ENCODE measurements around the gene DNAJC1.
A peak's percentile ranks its signal among the peaks of the same experiment; 100 is the strongest.

Gene DNAJC1

DNA sequence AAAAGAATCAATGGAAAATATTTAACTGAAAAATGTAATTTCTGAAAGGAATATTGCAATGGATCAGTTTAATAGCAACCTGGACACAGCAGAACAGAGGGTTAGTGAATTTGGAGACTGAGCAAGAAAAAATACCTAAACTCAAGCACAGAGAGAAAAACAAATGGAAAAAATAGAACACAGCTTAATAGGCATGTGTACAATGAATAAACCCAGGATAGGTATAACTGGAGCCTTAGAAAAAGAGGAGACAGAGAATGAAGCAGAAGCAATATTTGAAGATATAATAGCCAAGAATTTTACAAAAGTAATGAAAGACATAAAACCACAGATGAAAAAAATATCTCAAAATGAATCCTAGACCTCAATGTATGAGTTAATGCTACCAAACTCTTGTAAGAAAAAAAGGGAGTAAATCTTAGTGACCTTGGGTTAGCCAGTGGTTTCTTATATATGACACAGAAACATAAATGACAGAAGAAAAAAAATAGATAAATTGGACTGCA lies 2.9 kb upstream of the DNAJC1 start:
- DNase-seq (ENCODE audit: low spot score) = no peak

DNA sequence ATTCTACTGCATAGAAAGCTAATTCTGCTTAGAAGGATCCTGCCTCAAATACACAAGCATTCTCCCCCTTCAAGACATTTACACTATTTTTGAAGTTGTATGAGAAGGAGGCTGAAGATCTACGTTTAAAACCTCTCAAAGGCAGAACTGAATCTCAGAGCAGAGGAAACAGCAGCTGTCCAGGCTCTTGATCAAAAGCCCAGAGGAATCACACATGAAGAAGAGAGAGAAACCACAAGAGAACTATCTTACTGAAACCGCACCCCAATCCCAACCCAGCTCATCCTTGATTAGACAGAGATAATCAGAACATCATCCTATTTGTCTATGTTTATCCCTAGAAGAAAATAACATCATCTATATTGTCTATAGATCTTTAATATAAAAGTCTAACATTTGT lies 2.2 kb upstream of the DNAJC1 start:
- DNase-seq (ENCODE audit: low spot score) = no peak

DNA sequence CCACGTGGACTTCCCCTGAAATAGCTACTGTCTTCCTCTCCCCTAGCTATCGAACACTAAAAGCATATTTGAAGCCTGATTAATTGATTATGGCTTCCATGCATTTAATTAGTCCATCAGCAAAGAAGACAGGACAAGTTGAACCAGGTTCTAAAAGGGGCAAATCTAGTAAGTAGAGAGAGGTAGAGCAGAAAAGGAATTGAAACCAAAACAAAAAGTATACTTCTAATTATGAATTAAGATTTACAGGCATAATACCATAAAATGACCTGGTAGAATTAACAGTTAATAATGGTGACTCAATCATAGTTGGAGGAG lies 393 bp upstream of the DNAJC1 start:
- DNase-seq (ENCODE audit: low spot score) = no peak

DNA sequence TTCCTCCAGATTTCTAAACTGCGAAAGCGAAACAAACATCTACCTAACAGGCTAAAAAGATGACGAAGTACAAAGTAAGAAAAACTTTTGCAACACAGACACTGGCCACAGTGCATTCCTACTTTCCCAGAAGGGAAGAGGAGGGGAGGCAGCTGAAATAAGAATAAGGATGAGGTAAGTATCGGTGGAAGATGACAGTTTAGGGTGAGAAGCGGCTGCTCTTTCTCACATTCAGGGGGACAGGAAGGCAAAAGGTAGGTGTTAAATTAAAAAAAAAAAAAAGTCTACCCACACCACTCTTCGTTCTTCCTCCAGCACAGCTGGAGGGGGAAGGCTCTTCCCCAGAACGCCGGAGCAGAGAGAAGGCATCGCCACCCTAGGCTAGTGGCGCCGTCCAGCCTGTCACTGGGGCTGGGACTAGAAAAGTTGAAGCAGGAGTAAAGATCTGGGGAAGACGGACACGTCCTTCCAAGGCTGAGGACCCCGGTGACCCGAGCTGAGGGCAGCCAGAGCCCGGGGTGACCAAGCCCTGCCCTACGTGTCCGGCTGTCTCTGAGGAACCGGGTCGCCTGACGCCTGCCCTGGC lies 846 bp downstream of the DNAJC1 start:
- peak; percentile 27 for DNase-seq (ENCODE audit: low spot score)

DNA sequence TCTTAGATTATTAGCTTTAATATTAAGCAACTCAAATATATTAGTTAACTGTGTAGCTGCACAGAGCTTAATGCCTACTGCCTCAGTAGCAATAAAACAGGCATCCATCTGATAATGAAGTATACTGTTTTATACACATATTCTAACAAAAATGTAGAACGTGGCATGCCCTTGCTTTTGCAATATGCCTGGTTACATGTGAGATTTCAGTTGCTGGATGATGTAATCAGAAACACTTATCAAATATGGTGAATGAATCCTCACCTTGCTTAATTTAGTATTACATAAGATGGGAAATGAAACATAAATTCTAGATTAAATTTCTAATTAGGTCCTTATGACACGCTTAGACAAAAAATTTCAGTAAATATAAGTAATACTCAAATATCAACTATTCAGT lies 8.0 kb downstream of the DNAJC1 start:
- DNase-seq (ENCODE audit: low spot score) = no peak

DNA sequence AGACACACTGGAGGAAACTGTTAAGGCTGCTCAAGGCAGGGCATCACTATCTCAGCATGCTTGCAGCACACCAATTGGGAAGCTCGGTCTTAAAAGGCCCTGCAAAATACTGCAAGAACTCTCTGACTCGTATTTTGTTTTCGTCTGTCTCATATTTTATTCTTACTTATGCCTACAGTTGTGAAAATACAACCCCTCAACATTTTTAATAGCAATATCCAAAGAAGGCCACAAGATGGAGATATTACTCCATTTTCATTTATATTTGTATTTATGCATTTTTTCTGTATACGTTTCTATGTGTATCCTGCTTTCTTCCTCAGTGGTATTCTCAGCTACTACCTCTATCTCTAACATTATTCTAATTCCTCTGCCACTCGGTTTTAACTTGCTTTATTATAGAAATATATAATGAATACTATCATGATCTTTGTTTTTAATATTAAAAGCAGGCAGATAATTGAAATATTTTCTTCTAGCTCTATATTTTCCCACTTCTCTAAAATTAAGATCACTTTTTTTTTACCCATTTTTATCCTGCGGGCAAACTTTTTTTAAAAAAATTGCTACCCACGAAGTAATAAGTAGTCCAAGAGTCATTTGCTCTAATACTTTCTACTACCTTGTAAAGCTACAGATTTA lies 10.0 kb downstream of the DNAJC1 start:
- peak; percentile 6 for DNase-seq (ENCODE audit: low spot score)

DNA sequence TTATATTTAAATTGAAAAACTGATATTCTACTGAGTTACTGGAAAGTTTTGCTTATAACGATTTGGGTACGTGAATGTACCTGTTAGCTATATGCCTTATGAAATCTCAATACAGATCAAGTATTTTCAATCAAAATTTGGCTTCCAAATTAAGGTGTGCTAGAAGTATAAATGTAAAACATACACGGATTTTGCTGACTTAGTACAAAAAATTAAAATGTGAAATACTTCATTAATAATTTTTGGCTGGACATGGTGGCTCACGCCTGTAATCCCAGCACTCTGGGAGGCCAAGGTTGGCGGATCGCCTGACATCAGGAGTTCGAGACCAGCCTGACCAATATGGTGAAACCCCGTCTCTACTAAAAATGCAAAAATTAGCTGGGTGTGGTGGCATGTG lies 11.7 kb downstream of the DNAJC1 start:
- no peak for DNase-seq (ENCODE audit: low spot score)

DNA sequence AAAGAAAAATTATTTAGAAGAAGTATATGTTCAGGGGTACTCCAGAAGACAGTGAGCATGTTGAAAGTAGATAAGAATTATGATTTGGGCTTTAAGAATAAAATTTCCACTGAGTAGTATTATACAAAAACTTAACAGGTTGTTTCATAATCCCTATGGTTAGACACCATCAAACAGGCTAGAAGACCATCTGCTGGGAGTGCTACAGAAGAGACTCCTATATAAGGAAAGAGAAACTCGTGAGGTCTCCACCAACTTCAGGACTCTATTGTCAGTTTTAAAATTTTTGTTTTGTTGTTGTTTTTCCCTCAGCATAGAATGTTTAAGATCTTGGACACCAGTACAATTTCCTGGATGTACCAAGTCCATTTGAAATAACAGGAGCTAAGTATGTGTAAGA lies 13.1 kb downstream of the DNAJC1 start:
- DNase-seq (ENCODE audit: low spot score) = no peak

DNA sequence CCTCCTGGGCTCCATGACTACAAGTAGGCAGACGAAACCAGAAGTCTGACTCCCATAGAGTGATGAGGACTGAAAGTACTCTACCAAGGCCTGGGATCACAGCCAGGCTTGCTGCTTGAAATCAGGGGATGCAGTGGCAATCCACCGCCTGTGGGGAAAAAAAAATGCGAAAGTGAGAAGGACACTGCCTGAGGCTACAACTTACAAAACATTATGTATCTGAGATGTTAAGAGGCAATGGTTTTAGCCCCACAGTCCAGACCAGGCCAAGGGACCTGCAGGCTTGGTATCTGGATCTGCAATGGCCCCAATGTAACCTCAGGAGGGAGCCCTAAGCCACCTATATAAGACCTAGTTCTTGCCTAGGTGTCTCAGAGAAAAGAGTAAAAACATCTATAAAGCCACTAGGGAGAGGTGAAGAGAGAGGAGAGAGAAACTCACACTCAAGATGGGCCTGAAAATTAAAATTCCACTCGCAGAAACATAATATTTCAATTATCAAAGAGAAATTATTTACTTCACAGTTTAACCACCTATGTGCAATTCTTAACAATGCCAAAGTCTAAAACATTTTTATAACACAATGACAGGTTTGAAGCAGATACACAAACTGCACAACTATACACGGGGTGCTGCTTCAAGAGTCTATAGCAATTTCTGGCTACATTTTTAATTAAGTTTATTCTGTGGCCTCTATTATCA lies 13.9 kb downstream of the DNAJC1 start:
- DNase-seq (ENCODE audit: low spot score) = peak; percentile 26

DNA sequence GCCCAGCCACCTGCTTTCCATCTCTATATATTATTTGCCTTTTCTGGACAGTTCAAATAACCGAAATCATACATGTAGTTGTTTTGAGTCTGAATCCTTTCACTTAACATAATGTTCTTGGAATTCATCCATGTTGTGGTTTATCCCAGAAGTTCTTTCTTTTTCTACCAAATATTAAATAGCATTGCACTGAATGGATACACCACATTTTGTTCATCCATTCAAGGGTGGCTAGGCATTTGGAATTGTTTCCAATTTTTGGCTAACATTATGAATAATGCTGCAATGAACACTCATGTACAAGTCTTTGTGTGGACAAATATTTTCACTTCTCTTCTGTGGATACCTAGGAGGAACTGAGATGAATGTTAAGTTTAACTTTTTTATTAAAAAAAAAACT lies 18.0 kb downstream of the DNAJC1 start:
- no peak for DNase-seq (ENCODE audit: low spot score)

DNA sequence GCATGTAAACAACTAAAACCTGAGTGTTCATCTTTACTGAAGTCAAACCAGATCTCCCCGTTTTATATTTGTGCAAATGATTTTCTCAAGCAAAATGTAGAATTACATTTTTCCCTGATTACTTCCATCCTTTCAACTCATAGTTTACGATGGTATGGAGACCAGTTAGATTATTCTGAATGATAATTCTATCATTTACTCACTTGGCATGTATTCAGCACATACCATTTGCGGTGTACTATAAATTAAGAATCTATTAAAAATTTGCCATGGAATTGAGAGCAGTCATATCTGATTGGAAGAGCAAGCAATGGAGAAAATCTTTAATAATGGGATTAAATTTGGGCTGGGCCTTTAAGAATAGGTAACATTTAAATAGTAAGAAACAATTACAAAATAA lies 22.4 kb downstream of the DNAJC1 start:
- no peak for DNase-seq (ENCODE audit: low spot score)

DNA sequence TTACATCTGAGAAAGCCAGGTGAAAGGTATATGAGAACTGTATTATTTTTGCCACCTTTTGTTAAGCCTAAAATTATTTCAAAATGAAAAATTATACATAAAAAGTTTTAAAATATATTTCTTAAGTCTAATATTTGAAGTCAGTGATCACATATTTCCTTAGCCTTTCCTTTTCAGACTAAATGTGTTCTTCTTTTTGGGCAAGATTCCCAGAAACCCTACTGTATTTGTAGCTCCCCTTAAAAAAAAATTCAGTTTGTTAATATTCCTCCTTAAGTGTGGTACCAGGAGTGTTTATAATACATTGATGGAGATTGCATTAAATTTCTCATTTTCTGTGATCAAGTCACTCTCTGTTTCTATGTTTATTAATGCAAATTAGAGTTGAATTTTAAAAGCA lies 22.8 kb downstream of the DNAJC1 start:
- DNase-seq (ENCODE audit: low spot score) = no peak

DNA sequence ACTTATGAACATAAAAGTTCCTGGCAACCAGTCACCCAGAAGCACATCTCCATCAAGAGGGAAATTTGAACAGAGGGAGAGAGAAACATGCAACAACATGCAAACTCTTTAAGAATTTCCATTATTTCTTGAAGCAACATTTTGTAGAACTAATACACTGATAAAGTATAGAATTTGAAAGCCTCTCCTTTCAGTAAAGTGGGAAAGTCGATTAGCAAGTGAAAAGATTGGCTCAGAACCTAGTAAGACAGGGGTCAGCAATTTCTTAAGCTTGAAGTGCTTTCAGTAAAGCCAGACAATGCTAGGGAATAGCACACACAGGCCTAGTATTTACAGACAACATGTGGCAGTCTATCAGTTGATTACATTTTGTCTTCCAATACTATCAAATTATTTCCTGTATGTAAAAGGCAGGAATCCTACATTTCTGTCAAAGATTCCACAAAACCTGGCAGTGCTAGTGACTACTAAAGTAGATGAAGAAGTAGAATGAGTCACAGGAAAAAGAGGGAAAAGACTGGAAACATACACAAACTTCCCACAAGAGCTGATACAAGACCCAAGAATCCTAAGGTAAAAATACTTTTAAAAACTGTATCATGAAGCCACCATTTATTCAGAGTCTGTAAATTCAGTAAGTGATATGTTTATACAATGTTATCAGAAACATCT lies 25.2 kb downstream of the DNAJC1 start:
- no peak for DNase-seq (ENCODE audit: low spot score)

DNA sequence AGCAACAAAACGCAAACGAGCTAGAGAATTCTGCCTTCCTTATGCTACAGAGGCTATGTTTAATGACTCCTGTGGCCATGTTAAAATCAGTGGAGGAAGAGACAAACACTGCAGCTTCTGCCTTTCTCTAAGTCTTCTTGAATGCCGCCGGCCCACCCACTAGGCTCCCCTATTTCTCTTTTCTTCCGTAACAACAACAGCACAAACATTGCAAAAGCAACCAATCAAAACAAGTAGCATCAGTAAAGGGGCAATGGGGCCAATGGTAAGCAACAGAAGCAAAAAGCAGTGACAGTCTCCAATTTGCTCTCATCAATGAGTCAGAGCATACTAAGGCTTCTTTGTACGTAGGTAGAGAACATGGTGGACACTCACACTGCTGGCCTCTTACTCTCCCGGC lies 26.8 kb downstream of the DNAJC1 start:
- DNase-seq (ENCODE audit: low spot score) = no peak

DNA sequence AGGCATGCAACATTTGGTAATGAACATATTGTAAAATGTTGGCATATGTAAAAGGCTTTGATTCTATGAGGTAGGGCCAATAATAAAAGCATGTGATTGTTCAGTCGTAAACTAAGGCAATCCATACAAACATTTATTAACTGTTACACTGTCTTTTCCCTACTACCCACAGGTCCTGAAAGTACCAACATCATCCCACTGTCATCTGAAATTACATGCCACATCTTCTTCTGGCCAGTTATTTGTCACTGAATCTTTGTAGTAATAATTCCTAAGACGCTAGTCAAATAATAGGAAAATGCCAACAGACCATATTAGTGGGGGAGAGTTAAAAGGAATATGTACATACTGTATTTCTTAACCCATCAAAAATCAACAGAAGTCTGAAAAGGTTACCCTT lies 27.2 kb downstream of the DNAJC1 start:
- DNase-seq (ENCODE audit: low spot score) = no peak

DNA sequence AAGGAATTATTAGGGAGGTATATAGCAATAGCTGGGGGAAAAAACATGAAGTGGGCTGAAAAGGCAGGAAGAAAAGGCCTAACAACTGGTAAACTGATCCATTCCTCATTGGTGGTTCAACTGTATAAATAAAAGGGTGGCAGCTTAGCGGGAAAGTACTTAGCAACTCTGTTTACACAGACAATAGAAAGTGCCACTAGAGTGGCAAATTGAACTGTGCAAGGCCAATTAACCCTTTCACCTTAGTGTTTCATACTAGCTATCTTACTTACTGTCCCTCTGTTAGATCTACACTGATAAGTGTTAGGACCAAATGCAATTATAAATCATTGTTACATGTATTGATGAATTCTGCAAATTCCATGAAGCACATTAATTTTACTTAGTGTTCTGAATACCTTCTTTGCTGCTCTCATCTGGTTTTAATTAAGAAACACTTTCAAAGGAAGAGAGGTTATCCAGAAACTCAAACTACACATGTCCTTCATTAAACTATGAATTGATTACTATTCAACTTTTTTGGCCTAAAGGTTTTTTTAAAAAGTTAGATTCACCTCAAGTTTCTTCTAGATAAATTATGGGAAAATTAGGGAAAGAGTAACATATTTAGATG lies 28.0 kb downstream of the DNAJC1 start:
- DNase-seq (ENCODE audit: low spot score) = no peak

DNA sequence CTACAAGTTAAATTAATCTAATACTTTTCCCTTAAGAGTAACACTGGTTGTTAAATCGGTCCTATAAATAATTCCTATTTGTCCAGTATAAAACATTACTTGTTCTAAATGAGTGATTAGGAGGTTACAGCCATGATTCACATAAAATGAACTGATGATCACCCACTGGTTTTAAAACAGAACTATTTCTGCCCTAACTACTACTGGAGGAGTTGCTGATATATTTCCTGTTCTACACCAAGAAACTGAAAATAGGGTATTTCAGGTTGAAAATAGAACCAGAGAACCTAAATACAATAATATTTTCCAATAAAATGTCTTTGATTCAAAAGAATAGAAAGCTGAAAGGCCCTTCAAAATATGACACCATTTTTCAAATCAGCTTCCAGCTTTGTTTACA lies 30.9 kb downstream of the DNAJC1 start:
- DNase-seq (ENCODE audit: low spot score) = no peak

DNA sequence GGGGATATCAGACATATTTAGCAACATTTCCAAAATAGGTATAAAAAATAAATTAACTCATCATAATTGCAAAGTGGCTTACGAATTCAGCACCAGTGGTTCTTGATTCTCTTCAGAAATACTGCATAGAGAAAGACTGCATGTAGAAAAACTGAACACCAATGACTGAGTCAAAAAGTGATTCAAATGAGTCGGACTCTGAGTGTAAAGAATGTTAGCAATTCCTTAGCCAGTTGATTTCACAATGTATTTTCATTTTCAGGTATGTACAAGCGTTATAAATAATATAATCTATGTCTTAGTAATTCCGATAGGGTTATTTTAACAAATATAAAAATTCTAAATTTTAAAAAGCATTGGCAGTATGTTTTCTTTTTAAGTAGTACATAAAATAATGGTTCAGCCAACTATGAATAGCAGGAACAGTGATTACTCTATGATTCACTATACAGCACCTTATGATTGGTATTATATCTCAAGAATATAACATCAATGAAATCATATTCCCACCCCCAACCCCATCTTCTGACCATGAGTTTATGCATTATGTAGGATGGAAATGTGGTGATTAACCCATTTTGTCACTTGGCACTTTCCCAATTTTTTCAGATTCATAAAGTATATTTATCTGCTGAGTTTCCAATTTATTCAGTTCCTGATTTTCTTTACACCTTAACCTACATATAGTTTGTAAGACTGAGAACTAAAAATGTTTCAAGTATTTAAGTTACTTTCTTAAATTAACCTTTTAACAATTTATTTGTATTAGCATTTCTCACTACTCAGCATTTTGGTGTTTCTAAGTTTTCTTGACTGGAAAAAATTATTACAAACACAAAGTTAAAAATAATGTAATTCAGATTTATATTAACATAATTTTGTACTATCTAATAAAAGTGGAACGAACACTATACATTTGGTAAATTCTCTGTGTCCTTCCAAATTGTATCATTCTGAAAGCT lies 33.9 kb downstream of the DNAJC1 start:
- no peak for DNase-seq (ENCODE audit: low spot score)

DNA sequence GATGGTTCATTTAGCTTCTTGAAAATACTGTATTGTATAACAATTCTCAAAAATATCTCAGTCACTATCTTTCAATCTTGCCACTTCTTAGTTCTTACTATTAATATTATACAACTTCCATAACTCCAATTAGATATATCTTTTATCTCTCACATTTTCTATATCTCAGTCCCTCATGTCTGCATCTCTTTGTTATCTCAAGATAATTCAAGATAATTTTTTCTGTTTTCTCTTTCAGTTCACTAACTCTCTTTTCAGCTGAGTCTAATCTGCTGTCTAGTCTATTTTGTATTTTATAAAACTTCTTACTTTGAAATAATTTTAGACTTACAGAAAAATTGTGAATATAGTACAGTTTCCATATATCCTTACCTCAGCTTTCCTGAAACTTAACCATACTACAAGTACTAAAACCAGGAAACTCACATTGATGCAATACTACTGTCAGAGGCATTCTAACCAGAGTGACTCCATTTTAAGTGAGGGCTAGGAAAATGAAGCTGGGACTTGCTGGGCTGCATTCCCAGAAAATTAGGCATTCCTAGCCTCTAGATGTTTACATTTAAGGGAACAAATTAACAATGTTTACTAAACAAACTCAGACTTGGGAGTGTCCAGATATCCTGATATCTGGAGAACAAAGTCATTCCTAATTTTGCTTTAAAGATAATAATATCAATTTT lies 38.4 kb downstream of the DNAJC1 start:
- DNase-seq (ENCODE audit: low spot score) = no peak

DNA sequence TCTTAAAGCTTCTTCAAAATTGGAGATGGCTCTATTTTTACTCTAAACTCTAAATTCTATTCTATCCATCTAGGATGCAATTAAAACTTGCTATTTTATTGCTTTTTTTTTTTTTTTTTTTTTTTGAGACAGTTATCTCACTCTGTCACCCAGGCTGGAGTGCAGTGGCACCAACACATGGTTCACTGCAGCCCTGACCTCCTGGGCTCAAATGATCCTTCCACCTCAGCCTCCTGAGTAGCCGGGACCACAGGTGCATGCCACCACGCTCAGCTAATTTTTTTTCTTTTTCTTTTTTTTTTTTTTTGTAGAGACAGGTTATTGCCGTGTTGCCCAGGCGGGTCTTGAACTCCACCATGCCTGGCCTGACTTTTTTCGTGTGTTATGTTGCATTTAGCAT lies 41.2 kb downstream of the DNAJC1 start:
- DNase-seq (ENCODE audit: low spot score) = no peak

DNA sequence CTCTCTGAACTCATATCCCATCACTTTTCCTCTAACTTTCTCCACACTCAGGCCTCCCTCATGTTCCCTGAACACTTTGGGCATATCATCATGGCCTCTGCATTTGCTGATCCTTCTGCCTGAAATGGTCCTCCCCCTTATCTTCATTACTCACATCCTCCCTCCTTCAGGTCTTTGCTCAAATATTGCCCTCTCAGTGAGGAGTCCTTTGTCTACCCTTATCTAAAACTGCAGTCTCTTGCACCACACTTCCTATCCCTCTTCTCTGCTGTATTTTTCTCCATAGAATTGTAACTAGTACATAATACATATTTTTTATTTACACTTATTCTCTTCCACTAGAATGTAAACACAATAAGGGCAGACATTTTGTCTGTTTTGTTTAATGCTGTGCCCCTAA lies 41.7 kb downstream of the DNAJC1 start:
- DNase-seq (ENCODE audit: low spot score) = no peak
